OCI-LY7 (cell line): ENCODE data around the gene UGT1A6. TPM values are rescaled to one million over a fixed set of nuclear protein-coding genes. Genes with fewer than 3 reads are reported as not detected.

Source experiments
- BruUV-seq: library from RNA; stranded (reverse); fragments of 400-500 nt; replicated peaks from 2 replicates; lab custom pipeline; 2021; lab: Mats Ljungman, UMichigan
- CTCF ChIA-PET: fragments of 300-600 bp; sonication (Branson Sonifier 250); formaldehyde crosslinking; loops from one replicate; lab custom pipeline; 2022; ENCODE audit warnings: antibody characterized with exemption; ENCODE audit not compliant: unreplicated experiment; lab: Charles Lee
- POLR2A ChIA-PET: fragments of 300-600 bp; sonication (Branson Sonifier 250); formaldehyde crosslinking; loops from one replicate; lab custom pipeline; 2022; ENCODE audit warnings: antibody characterized with exemption; lab: Charles Lee
- DNase-seq: peaks from one replicate; pipeline ENCODE4 v3.0.0-alpha.2; 2015; ENCODE audit warnings: low spot score
- H2AFZ ChIP-seq: fragments of 200-600 bp; sonication (generic), shearing (Covaris generic); 2 replicates; pipeline ENCODE4 v1.6.1; 2014; ENCODE audit warnings: mild to moderate bottlenecking, antibody characterized with exemption, low read length, moderate library complexity
- H3K27ac ChIP-seq: fragments of 200-600 bp; sonication (generic); 2 replicates; pipeline ENCODE4 v1.5.1; 2014; ENCODE audit warnings: mixed run types, low read depth, mild to moderate bottlenecking, moderate library complexity, low read length, inconsistent platforms; ENCODE audit not compliant: poor library complexity, severe bottlenecking
- H3K36me3 ChIP-seq: fragments of 200-600 bp; sonication (generic); 2 replicates; pipeline ENCODE4 v1.6.1; 2014; ENCODE audit warnings: mild to moderate bottlenecking, antibody characterized with exemption, low read length, moderate library complexity, mixed read lengths; ENCODE audit not compliant: insufficient read depth
- H3K4me1 ChIP-seq: fragments of 200-600 bp; sonication (generic); 2 replicates; pipeline ENCODE4 v1.5.1; 2014; ENCODE audit warnings: mild to moderate bottlenecking, low read length; ENCODE audit not compliant: insufficient read depth, poor library complexity, severe bottlenecking
- H3K4me2 ChIP-seq: fragments of 200-600 bp; sonication (generic); 2 replicates; pipeline ENCODE4 v1.6.1; 2014; ENCODE audit warnings: mild to moderate bottlenecking, low read length
- H3K4me3 ChIP-seq: fragments of 200-600 bp; sonication (generic); 2 replicates; pipeline ENCODE4 v1.5.1; 2014; ENCODE audit warnings: mild to moderate bottlenecking, low read depth, low read length; ENCODE audit not compliant: poor library complexity, severe bottlenecking
- H3K79me2 ChIP-seq: fragments of 200-600 bp; sonication (generic); 2 replicates; pipeline ENCODE4 v1.6.1; 2016; ENCODE audit warnings: low read depth, mild to moderate bottlenecking, low read length, moderate library complexity, mixed read lengths; ENCODE audit not compliant: insufficient read depth
- H3K9me2 ChIP-seq: fragments of 200-600 bp; sonication (generic); 2 replicates; pipeline ENCODE4 v1.6.1; 2016; ENCODE audit warnings: mild to moderate bottlenecking, low read length, mixed read lengths; ENCODE audit not compliant: insufficient read depth
- H3K9me3 ChIP-seq: fragments of 200-600 bp; sonication (generic); 2 replicates; pipeline ENCODE4 v1.6.1; 2014; ENCODE audit warnings: mild to moderate bottlenecking, mixed run types, low read length, mixed read lengths
- H4K20me1 ChIP-seq: fragments of 200-600 bp; sonication (generic); 2 replicates; pipeline ENCODE4 v1.6.1; 2014; ENCODE audit warnings: mild to moderate bottlenecking, antibody characterized with exemption, low read length, moderate library complexity, mixed read lengths; ENCODE audit not compliant: insufficient read depth
- EZH2phosphoT487 ChIP-seq: fragments of 200-600 bp; sonication (generic); IDR thresholded peaks from 2 replicates; pipeline ENCODE4 v1.6.1; 2018; ENCODE audit warnings: low read depth, borderline replicate concordance, mild to moderate bottlenecking, mixed run types, antibody characterized with exemption, low read length, moderate library complexity, mixed read lengths
- intact Hi-C: fragments of 100-400 bp; cut with micrococcal nuclease; formaldehyde crosslinking; loops from one replicate; pipeline ENCODE4 v1.10.0; 2022; ENCODE audit not compliant: unreplicated experiment
- total RNA-seq, 2 experiments: library from RNA; depleted of rRNA in 1 of 2; stranded (reverse); fragments of >200 nt in 1 of 2; shearing (Covaris generic) in 1 of 2; gene quantifications; 2 replicates each; pipeline ENCODE4 v1.2.3, GENCODE V29; 2014 to 2022
- TF ChIP-seq, protein P1 (sequence below): fragments of 200-600 bp; sonication (generic); conservative IDR thresholded peaks from 2 replicates; pipeline ENCODE4 v1.5.1; 2014; ENCODE audit warnings: mild to moderate bottlenecking, antibody characterized with exemption, low read length, moderate library complexity, mixed read lengths

UGT1A6 gene
- total RNA-seq, 2 experiments from 2014 or later: not detected

DNA sequence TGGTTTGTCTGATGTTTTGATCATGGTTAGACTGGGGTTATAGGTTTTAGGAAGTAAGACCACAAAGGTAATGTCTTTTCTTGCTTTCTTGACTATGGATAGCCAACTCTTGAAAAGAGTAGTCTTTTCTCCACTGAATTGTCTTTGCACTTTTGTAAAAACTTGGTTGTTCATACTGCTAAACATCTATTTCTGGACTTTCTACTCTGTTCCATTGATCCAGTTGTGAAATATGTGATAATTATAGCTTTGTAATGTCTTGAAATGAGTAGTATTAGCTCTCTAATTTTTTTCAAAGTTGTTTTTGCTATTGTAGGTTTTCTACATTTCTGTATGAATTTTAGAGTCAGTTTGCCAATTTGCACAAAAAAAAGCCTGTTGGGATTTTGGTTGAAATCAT is 34.1 kb upstream of the UGT1A6 start:
- no peaks in the 10 kb centered on the region for H3K36me3 ChIP-seq
- no peaks in the 10 kb centered on the region for H3K9me2 ChIP-seq
- no peaks in the 10 kb centered on the region for H3K79me2 ChIP-seq
- H3K4me2 ChIP-seq: no peak overlapping the region
- no peaks in the 10 kb centered on the region for H3K4me1 ChIP-seq
- no peak overlapping the region for H3K27ac ChIP-seq
- intact Hi-C loops: no loop called here
- H4K20me1 ChIP-seq: no peaks in the 10 kb centered on the region
- POLR2A ChIA-PET: no interaction called here
- TF ChIP-seq, protein P1, sequence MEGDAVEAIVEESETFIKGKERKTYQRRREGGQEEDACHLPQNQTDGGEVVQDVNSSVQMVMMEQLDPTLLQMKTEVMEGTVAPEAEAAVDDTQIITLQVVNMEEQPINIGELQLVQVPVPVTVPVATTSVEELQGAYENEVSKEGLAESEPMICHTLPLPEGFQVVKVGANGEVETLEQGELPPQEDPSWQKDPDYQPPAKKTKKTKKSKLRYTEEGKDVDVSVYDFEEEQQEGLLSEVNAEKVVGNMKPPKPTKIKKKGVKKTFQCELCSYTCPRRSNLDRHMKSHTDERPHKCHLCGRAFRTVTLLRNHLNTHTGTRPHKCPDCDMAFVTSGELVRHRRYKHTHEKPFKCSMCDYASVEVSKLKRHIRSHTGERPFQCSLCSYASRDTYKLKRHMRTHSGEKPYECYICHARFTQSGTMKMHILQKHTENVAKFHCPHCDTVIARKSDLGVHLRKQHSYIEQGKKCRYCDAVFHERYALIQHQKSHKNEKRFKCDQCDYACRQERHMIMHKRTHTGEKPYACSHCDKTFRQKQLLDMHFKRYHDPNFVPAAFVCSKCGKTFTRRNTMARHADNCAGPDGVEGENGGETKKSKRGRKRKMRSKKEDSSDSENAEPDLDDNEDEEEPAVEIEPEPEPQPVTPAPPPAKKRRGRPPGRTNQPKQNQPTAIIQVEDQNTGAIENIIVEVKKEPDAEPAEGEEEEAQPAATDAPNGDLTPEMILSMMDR: no peak
- no peak for TF ChIP-seq EZH2phosphoT487
- no TSS peak for BruUV-seq
- H3K4me3 ChIP-seq: no peak overlapping the region
- H3K9me3 ChIP-seq: no peaks in the 10 kb centered on the region
- H2AFZ ChIP-seq: no peak overlapping the region
- no peak for DNase-seq
- CTCF ChIA-PET: no interaction called here

DNA sequence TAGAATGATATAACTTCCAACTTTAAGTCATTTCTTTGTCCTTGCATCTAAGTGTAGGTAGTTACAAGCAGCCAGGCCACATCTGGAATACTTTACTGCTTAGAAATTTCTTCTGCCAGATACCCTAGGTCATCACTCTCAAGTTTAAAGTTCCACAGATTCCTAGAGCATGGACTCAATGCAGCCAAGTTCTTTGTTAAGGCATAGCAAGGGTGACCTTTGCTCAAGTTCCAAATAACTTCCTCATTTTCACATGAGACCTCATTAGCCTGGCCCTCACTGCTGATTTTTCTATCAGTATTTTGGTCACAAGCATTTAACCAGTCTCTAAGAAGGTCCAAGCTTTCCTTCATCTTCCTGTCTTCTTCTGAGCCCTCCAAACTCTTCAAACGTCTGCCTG is 28.8 kb upstream of the UGT1A6 start:
- Histone ChIP-seq H3K27ac (no peak overlapping the region), H3K4me3 (no peak overlapping the region), H3K4me1 (no peaks in the 10 kb centered on the region), H3K4me2 (no peak overlapping the region), H3K9me3 (no peaks in the 10 kb centered on the region), H3K9me2 (peaks cover 3% of the 10 kb centered on the region; the same call in 1 of the 2 replicates), H3K79me2 (no peaks in the 10 kb centered on the region), H2AFZ (no peak overlapping the region), H3K36me3 (no peaks in the 10 kb centered on the region), H4K20me1 (no peaks in the 10 kb centered on the region)
- no peak for TF ChIP-seq EZH2phosphoT487
- TF ChIP-seq, protein P1: no peak
- CTCF ChIA-PET: no interaction called here
- POLR2A ChIA-PET: no interaction called here
- DNase-seq: no peak
- intact Hi-C loops: no loop called here
- BruUV-seq: no TSS peak

DNA sequence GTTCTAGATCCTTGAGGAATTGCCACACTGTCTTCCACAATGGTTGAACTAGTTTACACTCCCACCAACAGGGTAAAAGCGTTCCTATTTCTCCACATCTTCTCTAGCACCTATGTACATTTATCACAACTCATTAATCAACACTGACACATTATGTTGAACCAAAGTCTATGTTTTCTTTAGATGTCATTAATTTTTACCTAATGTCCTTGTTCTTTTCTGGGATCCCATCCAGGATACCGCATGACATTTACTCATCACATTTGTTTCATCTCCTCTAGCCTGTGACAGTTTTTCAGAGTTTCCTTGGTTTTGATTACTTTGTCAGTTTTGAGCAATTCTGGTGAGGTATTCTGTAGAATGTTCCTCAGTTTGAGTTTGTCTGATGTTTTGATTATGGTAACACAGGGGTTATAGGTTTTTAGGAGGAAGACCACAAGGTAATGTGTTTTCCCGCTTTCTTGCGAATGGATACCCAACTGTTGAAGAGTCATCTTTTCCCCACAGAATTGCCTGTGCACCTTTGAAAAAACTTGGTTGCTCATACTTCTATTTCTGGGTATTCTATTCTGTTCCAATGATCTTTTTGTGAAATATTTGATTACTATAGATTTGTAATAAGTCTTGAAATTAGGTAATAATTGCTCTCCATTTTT is 24.0 kb upstream of the UGT1A6 start:
- POLR2A ChIA-PET: no interaction called here
- H3K36me3 ChIP-seq: no peaks in the 10 kb centered on the region
- DNase-seq: no peak

More for the DNA sequence above, 24.0 kb upstream of the UGT1A6 start:
- no peaks in the 10 kb centered on the region for H4K20me1 ChIP-seq
- H3K79me2 ChIP-seq: no peaks in the 10 kb centered on the region
- H3K4me1 ChIP-seq: no peaks in the 10 kb centered on the region
- intact Hi-C loops: no loop called here
- no peak overlapping the region for H2AFZ ChIP-seq
- TF ChIP-seq, protein P1: no peak
- no peak for TF ChIP-seq EZH2phosphoT487
- H3K9me2 ChIP-seq: peaks cover 3% of the 10 kb centered on the region; the same call in 1 of the 2 replicates
- H3K4me2 ChIP-seq: no peak overlapping the region
- CTCF ChIA-PET: no interaction called here
- H3K27ac ChIP-seq: no peak overlapping the region
- BruUV-seq: no TSS peak
- no peaks in the 10 kb centered on the region for H3K9me3 ChIP-seq
- no peak overlapping the region for H3K4me3 ChIP-seq
